ACHN (cell line): ENCODE results near the gene WFIKKN1.
A peak's percentile ranks its signal among the peaks of the same experiment; 100 is the strongest.

Experiments used
- DNase-seq: peaks from one replicate; pipeline ENCODE4 v3.0.0-alpha.2; 2015
- in situ Hi-C: cut with HindIII; loops from 2 replicates; pipeline ENCODE4 v1.10.0; 2017; ENCODE audit warnings: low sequenced_read_pairs, low pct_ligation_motif_present, low pct_unique_long_range_greater_than_20kb

The WFIKKN1 gene

DNA sequence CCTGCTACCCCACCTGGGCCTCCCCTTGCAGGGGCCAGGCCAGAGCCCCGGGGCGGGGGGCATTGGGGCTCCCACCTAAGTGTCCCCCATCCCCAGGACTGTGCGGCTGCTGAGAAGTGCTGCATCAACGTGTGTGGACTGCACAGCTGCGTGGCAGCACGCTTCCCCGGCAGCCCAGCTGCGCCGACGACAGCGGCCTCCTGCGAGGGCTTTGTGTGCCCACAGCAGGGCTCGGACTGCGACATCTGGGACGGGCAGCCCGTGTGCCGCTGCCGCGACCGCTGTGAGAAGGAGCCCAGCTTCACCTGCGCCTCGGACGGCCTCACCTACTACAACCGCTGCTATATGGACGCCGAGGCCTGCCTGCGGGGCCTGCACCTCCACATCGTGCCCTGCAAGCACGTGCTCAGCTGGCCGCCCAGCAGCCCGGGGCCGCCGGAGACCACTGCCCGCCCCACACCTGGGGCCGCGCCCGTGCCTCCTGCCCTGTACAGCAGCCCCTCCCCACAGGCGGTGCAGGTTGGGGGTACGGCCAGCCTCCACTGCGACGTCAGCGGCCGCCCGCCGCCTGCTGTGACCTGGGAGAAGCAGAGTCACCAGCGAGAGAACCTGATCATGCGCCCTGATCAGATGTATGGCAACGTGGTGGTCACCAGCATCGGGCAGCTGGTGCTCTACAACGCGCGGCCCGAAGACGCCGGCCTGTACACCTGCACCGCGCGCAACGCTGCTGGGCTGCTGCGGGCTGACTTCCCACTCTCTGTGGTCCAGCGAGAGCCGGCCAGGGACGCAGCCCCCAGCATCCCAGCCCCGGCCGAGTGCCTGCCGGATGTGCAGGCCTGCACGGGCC lies 1.9 kb downstream of the WFIKKN1 start:
- no peak for DNase-seq
- in situ Hi-C loops = no loop called here

DNA sequence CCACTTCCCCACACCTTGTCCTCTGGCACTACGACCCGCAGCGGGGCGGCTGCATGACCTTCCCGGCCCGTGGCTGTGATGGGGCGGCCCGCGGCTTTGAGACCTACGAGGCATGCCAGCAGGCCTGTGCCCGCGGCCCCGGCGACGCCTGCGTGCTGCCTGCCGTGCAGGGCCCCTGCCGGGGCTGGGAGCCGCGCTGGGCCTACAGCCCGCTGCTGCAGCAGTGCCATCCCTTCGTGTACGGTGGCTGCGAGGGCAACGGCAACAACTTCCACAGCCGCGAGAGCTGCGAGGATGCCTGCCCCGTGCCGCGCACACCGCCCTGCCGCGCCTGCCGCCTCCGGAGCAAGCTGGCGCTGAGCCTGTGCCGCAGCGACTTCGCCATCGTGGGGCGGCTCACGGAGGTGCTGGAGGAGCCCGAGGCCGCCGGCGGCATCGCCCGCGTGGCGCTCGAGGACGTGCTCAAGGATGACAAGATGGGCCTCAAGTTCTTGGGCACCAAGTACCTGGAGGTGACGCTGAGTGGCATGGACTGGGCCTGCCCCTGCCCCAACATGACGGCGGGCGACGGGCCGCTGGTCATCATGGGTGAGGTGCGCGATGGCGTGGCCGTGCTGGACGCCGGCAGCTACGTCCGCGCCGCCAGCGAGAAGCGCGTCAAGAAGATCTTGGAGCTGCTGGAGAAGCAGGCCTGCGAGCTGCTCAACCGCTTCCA lies 2.7 kb downstream of the WFIKKN1 start:
- DNase-seq = no peak
- in situ Hi-C loops = no loop called here

DNA sequence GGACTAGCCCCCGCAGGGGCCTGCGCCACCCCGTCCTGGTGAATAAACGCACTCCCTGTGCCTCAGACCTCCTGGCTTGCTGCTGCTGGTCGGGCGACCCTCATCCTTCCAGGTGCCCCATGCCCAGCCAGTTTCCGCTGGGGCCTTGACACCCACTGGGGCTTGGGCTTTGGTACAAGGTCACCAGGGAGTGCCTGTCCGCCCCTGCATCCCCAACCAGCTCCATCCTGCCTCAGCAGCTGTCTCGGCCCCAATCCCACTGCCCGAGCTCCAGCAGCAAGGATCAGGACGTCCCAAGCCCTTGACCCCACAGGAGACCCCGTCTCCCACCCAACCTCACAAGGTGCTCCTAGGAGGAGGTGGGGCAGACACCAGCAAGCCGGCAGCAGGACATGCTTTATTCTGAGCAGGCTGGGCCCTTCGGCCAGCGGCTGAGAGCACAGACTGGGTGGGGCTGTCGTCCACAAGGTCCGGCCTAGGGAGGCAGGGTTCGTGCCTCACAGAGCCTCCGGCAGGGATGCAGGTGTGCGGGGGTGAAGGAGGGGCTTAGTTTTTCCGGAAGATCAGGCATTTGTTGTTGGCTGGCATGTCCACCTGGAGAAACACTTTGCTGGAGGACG lies 3.4 kb downstream of the WFIKKN1 start:
- no peak for DNase-seq
- in situ Hi-C loops = no loop called here

DNA sequence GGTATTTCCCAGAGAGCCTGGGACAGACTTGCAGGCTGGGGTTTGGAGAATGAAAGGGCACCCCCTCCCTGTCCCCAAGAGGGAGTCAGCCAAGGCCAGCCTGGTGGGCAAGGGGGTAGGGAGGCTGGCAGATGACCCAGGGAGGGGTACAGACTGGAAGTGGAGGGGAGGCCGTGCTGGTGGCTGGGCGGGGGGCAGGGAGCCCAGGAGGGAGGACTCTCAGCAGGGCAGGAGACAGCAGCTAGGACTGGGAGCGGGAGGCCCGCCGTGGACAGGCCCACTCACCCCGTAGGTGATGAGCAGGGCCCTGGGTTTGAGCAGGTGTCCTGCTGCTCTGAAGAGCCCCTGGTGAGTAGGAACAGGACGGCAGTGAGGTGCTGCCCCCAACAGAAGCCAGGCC lies 4.2 kb downstream of the WFIKKN1 start:
- DNase-seq = no peak
- in situ Hi-C loops = no loop called here

DNA sequence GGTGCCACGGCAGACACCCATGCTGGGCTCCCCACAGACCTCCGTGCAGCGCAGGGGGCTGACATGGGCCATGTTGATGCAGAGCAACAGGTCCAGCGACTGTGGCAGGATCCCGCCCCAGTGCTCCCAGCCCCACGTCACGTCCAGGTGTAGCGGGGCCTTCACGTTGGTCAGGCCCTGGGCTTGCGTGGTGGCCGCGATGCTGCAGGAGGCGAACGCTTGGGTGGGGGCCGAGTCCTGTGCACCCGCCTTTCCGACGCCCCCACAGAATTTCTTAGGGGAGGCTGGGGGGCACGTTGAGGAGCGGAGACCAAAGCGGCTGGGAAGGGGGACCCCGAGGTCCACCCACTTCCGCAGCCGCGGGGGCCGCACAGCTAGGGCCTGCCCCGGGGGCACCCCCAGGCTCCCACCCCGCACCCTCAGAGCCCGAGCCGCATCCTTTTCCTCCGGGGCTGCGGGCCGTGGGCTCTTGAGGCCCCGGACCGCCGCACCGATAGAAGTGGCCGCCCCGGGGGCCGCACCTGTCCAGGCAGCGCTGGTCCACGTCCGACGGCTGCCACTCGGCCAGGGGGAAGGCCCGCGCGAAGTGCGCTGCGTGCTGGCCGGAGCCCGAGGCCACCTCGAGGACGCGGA lies 4.9 kb downstream of the WFIKKN1 start:
- in situ Hi-C loops = no loop called here
- DNase-seq = no peak

DNA sequence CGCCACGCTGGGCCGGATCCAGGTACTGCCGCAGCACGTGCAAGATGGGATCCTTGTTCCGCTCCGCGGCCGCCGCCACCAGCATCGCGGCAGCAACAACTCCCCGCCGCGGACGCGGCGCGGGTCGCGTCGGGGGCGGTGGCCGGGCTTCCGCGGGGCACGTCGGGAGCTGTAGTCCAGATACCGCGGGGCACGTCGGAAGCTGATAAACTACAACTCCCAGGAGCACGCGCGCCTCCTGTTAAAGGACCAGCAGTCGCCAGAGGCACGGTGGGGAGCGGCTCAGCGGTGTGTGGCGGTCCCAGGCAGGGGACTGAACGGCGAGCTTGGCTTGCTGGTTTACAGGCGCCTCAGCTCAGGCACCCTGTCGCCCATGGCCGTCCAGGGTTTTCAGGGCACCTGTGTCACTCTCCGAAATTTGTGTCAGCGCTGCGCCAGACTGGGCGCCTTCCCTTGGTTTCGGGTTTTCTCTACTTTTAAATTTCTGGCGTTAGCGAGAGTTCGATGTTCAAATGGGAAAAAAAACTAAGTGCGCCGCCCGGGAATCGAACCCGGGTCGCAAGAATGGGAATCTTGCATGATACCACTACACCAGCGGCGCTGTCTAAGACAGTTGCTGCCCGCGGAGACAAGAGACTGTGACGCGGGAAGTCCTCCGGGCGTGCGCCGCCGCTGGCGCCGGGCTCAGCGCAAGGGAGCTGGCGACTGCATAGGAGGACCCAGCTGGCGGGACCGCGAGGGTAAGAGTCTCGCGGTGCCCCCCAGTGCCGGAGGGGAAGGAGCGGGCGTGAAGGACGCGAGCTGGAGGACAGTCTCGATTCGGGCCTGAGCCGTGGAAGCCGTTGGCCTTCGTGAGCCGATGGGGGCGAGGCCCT lies 5.7 kb downstream of the WFIKKN1 start, which contains the start of gene METTL26:
METTL26 (minus strand) TSS at position 100 of the 875 bp plus-strand sequence; CDS start at position 85, 15 bp downstream.
- in situ Hi-C loops = no loop called here
- DNase-seq = peak; percentile 95

DNA sequence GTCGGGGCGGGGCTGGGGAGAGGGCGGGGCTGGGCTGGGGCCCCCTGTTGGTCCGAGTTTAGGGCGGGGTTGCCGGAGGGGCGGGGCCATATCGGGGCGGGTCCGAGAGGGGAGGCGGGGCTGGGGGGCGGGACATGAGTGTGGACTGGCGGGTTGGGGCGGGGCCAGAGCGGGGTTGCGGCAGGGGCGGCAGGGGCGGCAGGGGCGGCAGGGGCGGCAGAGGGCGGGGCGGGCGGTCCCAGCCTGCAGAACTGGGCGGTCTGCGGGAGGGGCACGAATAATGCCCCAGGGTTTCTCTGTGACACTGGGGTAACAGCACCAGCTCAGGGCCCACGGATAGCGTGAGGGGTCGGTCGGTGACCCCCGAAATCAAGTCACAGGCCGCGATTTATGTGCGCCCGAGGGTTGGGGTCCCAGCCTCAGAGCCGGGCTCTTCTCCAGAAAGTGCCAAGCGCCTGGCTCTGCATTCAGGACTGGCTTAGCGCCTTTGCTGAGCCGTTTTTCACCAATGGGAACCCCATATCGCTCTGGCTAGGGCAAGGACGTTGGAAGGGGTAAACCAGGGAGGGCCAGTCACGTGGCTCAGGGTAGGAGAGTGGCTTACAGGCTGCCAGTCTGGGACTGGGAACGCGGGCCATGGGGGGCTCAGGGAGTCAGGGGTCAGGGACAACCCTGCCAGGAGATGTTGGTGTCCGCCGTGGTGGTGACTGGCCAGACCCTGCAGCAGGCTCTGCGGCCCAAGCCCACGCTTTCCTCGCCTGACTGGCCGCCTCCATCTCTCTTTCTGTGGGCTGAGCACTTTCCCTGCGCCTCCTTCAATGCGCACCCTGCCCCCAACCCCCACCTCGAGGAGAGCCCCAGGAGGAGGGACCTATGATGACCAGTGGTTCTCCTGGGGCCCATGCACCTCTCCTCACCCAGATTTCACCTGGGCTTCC lies 6.6 kb downstream of the WFIKKN1 start:
- peak; percentile 85 for DNase-seq
- in situ Hi-C loops = no loop called here

DNA sequence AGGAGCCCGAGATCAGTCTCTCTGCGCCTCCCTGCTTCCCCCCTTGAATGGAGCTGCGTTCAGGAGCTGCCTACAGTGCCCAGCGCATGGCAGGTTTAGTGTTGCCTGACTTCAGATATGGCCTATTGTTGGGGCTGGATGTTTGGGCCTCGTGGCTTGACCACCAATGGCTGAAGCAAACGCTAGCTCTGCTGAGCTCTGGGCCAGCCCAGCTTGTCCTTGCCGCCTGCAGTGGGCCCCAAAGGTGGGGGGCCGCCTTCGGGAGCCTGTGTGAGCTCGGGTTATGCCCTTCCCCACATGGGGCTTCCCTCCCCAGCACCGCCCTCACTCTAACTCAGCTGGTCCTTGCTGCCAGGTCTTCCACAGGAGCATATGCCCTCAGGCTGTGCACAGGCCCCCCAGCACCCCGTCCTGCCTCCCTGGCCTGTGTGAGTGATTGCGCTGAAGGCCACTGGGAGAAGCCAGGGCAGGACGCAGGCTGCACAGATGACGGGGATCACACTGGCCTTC lies 7.3 kb downstream of the WFIKKN1 start:
- in situ Hi-C loops = no loop called here
- DNase-seq = no peak

DNA sequence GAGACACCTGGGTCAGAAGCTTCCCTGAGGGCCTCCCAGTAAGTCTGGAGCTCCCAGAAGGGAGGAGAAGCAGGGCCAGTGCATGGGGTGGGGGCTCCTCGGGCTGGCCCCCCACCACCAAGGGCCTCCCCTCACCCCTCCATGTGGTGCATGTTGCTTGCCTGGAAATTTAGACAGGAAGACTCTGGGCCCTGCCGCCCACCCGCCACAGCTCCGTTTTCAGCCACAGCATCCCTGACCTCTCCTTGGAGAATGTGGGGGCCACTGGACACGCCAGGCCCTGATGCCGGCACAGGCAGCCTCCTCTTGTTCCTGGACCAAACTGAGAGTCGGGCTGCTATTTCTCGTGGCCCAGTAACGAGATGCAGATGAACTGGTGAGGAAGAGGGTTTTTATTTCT lies 8.1 kb downstream of the WFIKKN1 start:
- in situ Hi-C loops = no loop called here
- no peak for DNase-seq

DNA sequence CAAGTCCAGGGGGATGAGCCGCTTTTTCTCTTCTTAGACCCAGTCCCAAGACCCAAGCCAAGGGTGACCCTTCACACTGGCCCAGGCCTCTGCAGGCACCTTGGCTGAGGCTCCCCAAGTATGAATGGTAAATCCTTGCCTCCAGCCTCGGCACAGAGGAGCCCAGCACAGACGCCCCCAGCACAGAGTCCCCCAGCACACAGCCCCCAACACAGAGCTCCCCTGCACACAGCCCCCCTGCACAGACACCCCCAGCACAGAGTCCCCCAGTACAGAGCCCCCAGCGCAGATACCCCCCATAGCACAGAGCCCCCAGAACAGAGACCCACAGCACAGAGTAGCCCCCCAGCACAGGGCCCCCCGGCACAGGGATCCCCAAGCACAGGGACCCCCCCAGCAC lies 9.8 kb downstream of the WFIKKN1 start:
- in situ Hi-C loops = no loop called here
- no peak for DNase-seq

DNA sequence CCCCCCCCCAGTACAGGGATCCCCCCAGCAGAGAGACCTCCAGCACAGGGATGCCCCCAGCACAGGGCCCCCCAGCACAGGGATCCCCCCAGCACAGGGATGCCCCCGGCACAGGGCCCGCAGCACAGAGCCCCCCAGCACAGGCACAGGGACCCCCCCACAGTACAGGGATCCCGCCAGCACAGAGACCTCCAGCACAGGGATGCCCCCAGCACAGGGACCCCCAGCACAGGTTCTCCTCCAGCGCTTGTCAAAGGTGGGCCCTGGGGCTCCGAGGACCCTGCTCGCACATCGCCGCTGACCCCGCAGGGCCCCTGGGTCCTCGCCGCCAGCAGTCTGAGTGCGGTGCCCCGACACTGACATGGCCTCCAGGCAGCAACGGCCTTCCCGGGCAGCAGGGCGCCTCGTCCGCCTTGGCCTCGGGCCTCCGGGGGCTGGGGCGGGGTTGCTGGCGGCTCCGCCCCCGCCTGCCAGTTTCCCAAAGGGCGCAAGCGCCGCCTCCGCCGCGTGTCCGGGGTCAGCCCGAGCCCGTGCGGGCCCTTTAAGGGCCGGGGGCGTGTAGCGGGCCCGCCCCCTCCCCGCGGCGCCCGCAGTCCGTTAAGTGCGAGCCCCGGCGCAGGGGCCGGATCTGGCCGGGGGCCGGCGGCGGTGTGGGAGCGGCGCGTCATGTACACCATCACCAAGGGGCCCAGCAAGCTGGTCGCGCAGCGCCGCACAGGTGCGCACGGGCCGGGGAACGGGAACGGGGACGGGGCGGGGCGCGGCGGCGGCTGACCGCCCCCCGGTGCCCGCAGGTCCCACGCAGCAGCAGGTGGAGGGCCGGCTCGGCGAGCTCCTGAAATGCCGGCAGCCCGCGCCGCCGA lies 10.8 kb downstream of the WFIKKN1 start, which contains the start of gene MCRIP2:
MCRIP2 (plus strand) TSS at position 503 of the 863 bp plus-strand sequence; CDS start at position 667, 164 bp downstream.
- peak; percentile 93 for DNase-seq

DNA sequence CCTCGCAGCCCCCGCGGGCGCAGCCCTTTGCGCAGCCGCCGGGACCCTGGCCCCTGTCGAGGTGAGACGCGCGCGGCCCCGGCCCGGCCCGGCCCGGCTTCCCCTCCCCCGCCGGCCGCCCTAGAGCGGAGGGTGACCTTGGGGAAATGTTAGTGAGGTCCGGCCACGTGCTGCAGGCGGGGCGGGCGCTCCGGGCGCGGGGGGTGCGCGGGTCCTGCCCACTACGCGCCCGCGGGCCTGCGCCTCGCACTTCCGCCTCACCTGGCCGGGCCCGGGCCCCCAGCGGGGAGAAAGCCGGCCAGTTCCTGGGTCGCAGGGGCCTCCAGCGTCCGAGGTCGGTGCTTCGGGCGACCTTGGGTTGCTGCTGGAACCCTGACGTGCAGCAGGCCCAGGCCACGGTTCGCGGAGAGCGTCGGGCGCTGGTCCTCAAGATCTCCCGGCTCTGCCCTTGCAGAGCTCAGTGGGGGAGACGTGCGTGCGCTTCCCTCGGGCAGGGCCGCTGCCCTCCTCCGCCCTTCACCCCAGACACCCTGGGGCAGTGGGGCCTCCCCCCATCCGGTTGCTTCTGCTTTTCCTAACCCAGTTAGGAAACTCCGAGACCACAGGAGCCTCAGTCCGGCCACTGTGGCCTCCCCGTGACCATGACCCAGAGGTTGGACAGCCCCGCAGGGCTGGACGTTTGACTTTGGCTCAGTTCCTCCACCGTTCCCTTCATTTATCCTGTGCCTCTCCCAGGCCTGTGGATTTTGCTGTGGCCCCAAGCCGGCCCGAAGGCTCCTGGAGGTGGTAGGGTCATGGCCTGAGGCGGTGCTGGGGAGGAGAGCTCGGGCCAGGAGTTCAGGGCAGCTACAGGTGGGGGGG lies 11.6 kb downstream of the WFIKKN1 start:
- DNase-seq = peak; percentile 49

More for the DNA sequence above, 10.8 kb downstream of the WFIKKN1 start, which contains the start of gene MCRIP2:
- in situ Hi-C loops = no loop called here

DNA sequence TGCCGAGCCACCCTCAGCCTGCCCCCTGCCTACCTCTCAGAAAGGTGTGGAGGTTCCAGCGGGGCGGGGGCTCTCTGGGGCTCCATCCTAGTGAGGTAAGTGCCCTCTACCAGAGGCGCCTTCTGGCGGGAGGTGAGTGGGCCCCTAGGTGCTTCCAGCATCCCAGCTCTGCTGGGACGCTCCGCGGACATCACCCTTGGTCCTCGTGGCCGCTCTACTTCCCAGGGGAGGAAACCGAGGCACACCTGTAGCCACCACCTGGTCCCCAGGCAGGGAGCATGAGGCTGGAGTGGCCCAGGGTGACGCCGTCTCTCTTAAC lies 12.2 kb downstream of the WFIKKN1 start:
- DNase-seq = no peak
- in situ Hi-C loops = no loop called here

More for the DNA sequence above, 11.6 kb downstream of the WFIKKN1 start:
- in situ Hi-C loops = no loop called here

DNA sequence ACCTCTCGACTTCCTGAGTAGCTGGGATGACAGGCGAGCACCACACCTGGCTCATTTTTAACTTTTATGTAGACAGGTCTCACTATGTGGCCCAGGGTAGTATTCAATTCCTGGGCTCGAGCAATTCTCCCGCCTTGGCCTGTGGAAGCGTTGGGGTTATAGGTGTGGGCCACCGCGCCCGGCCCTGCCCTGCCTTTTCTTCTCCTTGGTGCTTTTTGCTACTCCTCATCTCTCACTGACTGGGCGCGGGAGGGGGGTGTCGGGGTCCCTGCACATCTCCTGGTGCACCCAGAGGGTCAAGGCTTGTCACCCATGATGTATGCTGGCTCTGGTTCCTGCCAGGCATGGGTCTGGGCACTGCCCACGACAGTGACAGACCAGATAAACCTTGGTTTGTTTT lies 13.8 kb downstream of the WFIKKN1 start:
- no peak for DNase-seq
- in situ Hi-C loops = no loop called here
